Measurements from ENCODE around the gene ARHGAP44. TPM values are rescaled to one million over a fixed set of nuclear protein-coding genes. Genes with fewer than 3 reads are reported as not detected.

Gene ARHGAP44
- total and polyA plus RNA-seq, 2 of the 8 experiments (the other 6 are each of a cell fraction or from before 2014, with no cell fraction given): 6.2 to 22.2 TPM

- WGBS, 2 experiments (ENCODE audit: extremely low coverage in 1 of 2, insufficient coverage in 1 of 2, insufficient read length in 1 of 2, insufficient replicate concordance in 2 of 2, low coverage in 1 of 2, low lambda C conversion rate in 2 of 2, missing lambda C conversion rate in 1 of 2): 69% methylated on average over 4 of the region's 4 CpGs; no CpG with 5 or more reads in 1 of the 2 experiments
- Histone ChIP-seq H2BK5ac (ENCODE audit: low read depth, low read length) (no peak overlapping the region), H3K27ac (ENCODE audit: low read depth, low read length) (no peak overlapping the region), H4K8ac (ENCODE audit: extremely low read depth, insufficient read depth, low read length) (no peak overlapping the region), H2BK20ac (ENCODE audit: low read length) (no peak overlapping the region), H2BK120ac (replicated peaks; ENCODE audit: low read depth, low read length) (no peak overlapping the region), H2AK5ac (ENCODE audit: low read depth, low read length) (no peak overlapping the region), H3K79me2 (ENCODE audit: control insufficient read depth in 1 of 2, insufficient read depth in 2 of 2, low read length in 2 of 2) (no peaks in the 10 kb centered on the region), H3K79me1 (ENCODE audit: low read depth, low read length) (no peaks in the 10 kb centered on the region), H3K27me3 (replicated peaks in 1 of 4; ENCODE audit: control insufficient read depth in 3 of 4, extremely low read depth in 1 of 4, insufficient read depth in 3 of 4, low read length in 3 of 4) (no peaks in the 10 kb centered on the region), H3K14ac (ENCODE audit: insufficient read length) (no peak overlapping the region), H3K56ac (replicated peaks; ENCODE audit: insufficient read length, low read depth, low read length) (no peak overlapping the region), H3K36me3 (ENCODE audit: control insufficient read depth in 2 of 4, insufficient read depth in 4 of 4, low read length in 3 of 4) (peaks cover 0 to 3% (median 0%) of the 10 kb centered on the region in 4 experiments; a peak in 1 of 8 replicates), H3K9ac (replicated peaks in 1 of 4; ENCODE audit: extremely low read depth in 1 of 4, low read depth in 3 of 4, low read length in 3 of 4) (no peak overlapping the region), H4K5ac (ENCODE audit: insufficient read length, low read depth, low read length) (no peak overlapping the region), H3K23me2 (ENCODE audit: low read depth, low read length) (no peaks in the 10 kb centered on the region), H4K20me1 (replicated peaks in 1 of 2; ENCODE audit: control insufficient read depth in 1 of 2, insufficient read depth in 2 of 2, low read length in 2 of 2) (no peaks in the 10 kb centered on the region), H3K18ac (ENCODE audit: extremely low read depth, low read length) (no peak overlapping the region), H3K4me2 (ENCODE audit: insufficient read depth in 1 of 2, low read depth in 2 of 2, low read length in 2 of 2) (no peak overlapping the region), H2AFZ (ENCODE audit: low read length) (no peak overlapping the region), H3K4me1 (replicated peaks in 1 of 4; ENCODE audit: control insufficient read depth in 3 of 4, insufficient read depth in 4 of 4, low read length in 3 of 4) (no peaks in the 10 kb centered on the region), H4K91ac (replicated peaks; ENCODE audit: insufficient read length, low read length) (no peak overlapping the region), H2BK15ac (ENCODE audit: low read length) (no peak overlapping the region), H3K9me3 (ENCODE audit: insufficient read depth in 2 of 2, low read depth in 1 of 2, low read length in 1 of 2) (no peaks in the 10 kb centered on the region), H3K4ac (replicated peaks; ENCODE audit: insufficient read length, low read depth, low read length) (no peak overlapping the region), H2BK12ac (ENCODE audit: low read depth, low read length) (no peak overlapping the region), H3K23ac (ENCODE audit: insufficient read length) (no peak overlapping the region), H3K4me3 (ENCODE audit: extremely low read depth in 1 of 4, insufficient read depth in 2 of 4, low read depth in 3 of 4, low read length in 4 of 4) (no peak overlapping the region)
- ChIA-PET CTCF (ENCODE audit: partially characterized antibody) (interaction anchor here (1.3 kb wide), 1 partner anchor 91 kb away, joined by 3 read pairs; no protein-coding TSS in a partner anchor), POLR2A (ENCODE audit: partially characterized antibody) (no interaction called here)
- DNase-seq (ENCODE audit: low read depth in 1 of 2, low spot score in 2 of 2): no peak
- no peak for FAIRE-seq
- TF ChIP-seq TBP (IDR thresholded peaks at IDR 0.05; ENCODE audit: low read depth, low read length) (no peak), CTBP2 (IDR thresholded peaks at IDR 0.05; ENCODE audit: borderline replicate concordance, insufficient read depth, insufficient read length, low read length) (no peak), HDAC2 (IDR thresholded peaks at IDR 0.05; ENCODE audit: borderline replicate concordance in 1 of 2, low read depth in 2 of 2, low read length in 2 of 2) (no peak), MAFK (IDR thresholded peaks at IDR 0.05; ENCODE audit: low read depth, low read length) (no peak), GTF2F1 (IDR thresholded peaks at IDR 0.05; ENCODE audit: borderline replicate concordance, low read depth, low read length) (no peak), NANOG (IDR thresholded peaks at IDR 0.05; ENCODE audit: insufficient read depth, low read depth, low read length, poor library complexity, severe bottlenecking) (no peak), POLR2A (IDR thresholded peaks at IDR 0.05; ENCODE audit: control extremely low read depth in 1 of 2, low read depth in 2 of 2, low read length in 2 of 2) (no peak), SP4 (IDR thresholded peaks at IDR 0.05; ENCODE audit: low read length) (no peak), ZNF274 (IDR thresholded peaks at IDR 0.05; ENCODE audit: borderline replicate concordance, extremely low read depth, low read length) (no peak), RBBP5 (IDR thresholded peaks at IDR 0.05; ENCODE audit: borderline replicate concordance, low read depth, low read length) (no peak), SAP30 (IDR thresholded peaks at IDR 0.05; ENCODE audit: insufficient read depth, insufficient replicate concordance, low read length) (no peak), HDAC6 (IDR thresholded peaks at IDR 0.05; ENCODE audit: low read depth, low read length) (no peak), POLR2AphosphoS5 (IDR thresholded peaks at IDR 0.05; ENCODE audit: low read depth, low read length) (no peak)
Measured at GRCh38 chr17:12911239-12911638, 121.9 kb downstream of the ARHGAP44 start.

Data from H1 (cell line).